ENCODE results near the gene SNX3. TPM values are rescaled to one million over a fixed set of nuclear protein-coding genes. Genes with fewer than 3 reads are reported as not detected.
"Not testable (repeated sequence)": the region's sequence is repeated elsewhere in the genome, so short reads cannot be mapped to it uniquely, and the experiment has no call there.

SNX3 gene
- total RNA-seq, 1 donor from 2014 or later, result 93.1 TPM

GRCh38 chr6:108275976-108276375, 15.1 kb upstream of the SNX3 start:
- no peak for DNase-seq (ENCODE audit: extremely low spot score, unreplicated experiment)
- Mint-ChIP-seq H3K27ac (no peak overlapping the region), H3K36me3 (no peaks in the 10 kb centered on the region), H3K4me3 (no peak overlapping the region), H3K4me1 (ENCODE audit: unreplicated experiment) (peaks cover 5% of the 10 kb centered on the region), H3K27me3 (no peaks in the 10 kb centered on the region), H3K9me3 (no peaks in the 10 kb centered on the region)
- no peak for TF ChIP-seq CTCF (conservative IDR thresholded peaks at IDR 0.05)

- TF ChIP-seq CTCF (conservative IDR thresholded peaks at IDR 0.05), result no peak
- no peaks in the 10 kb centered on the region for H3K9me3 Mint-ChIP-seq
- peaks cover 5% of the 10 kb centered on the region for H3K4me1 Mint-ChIP-seq (ENCODE audit: unreplicated experiment)
- H3K27me3 Mint-ChIP-seq, result no peaks in the 10 kb centered on the region
- H3K36me3 Mint-ChIP-seq, result no peaks in the 10 kb centered on the region
- DNase-seq (ENCODE audit: extremely low spot score, unreplicated experiment), result no peak
- no peak overlapping the region for H3K4me3 Mint-ChIP-seq
- no peak overlapping the region for H3K27ac Mint-ChIP-seq
Measured at GRCh38 chr6:108274546-108274945, 13.7 kb upstream of the SNX3 start.

GRCh38 chr6:108269955-108270354, 9.1 kb upstream of the SNX3 start:
- H3K4me1 Mint-ChIP-seq (ENCODE audit: unreplicated experiment); H3K9me3 Mint-ChIP-seq; H3K27me3 Mint-ChIP-seq; DNase-seq (ENCODE audit: extremely low spot score, unreplicated experiment); H3K4me3 Mint-ChIP-seq; H3K36me3 Mint-ChIP-seq; H3K27ac Mint-ChIP-seq: not testable (repeated sequence)

GRCh38 chr6:108268845-108269244, 8.0 kb upstream of the SNX3 start:
- H3K4me1 Mint-ChIP-seq (ENCODE audit: unreplicated experiment), result no peaks in the 10 kb centered on the region
- no peaks in the 10 kb centered on the region for H3K27me3 Mint-ChIP-seq
- H3K27ac Mint-ChIP-seq, result no peak overlapping the region
- no peaks in the 10 kb centered on the region for H3K36me3 Mint-ChIP-seq
- no peak overlapping the region for H3K4me3 Mint-ChIP-seq
- no peaks in the 10 kb centered on the region for H3K9me3 Mint-ChIP-seq
- DNase-seq (ENCODE audit: extremely low spot score, unreplicated experiment), result no peak
- TF ChIP-seq CTCF (conservative IDR thresholded peaks at IDR 0.05), result no peak

- Mint-ChIP-seq H3K9me3 (no peaks in the 10 kb centered on the region), H3K4me1 (ENCODE audit: unreplicated experiment) (peaks cover 5% of the 10 kb centered on the region), H3K36me3 (no peaks in the 10 kb centered on the region), H3K27ac (no peak overlapping the region), H3K4me3 (no peak overlapping the region), H3K27me3 (no peaks in the 10 kb centered on the region)
- no peak for DNase-seq (ENCODE audit: extremely low spot score, unreplicated experiment)
- TF ChIP-seq CTCF (conservative IDR thresholded peaks at IDR 0.05), result no peak
Measured at GRCh38 chr6:108263371-108263770, 2.5 kb upstream of the SNX3 start.

- Mint-ChIP-seq H3K4me1 (ENCODE audit: unreplicated experiment) (peaks cover 11% of the 10 kb centered on the region), H3K4me3 (peak overlapping the region; percentile 95), H3K27me3 (no peaks in the 10 kb centered on the region), H3K27ac (peak overlapping the region; percentile 89), H3K9me3 (no peaks in the 10 kb centered on the region), H3K36me3 (peaks cover 4% of the 10 kb centered on the region)
- TF ChIP-seq CTCF (conservative IDR thresholded peaks at IDR 0.05), result no peak
- peak; percentile 73 for DNase-seq (ENCODE audit: extremely low spot score, unreplicated experiment)
Measured at GRCh38 chr6:108260126-108260808, 573 bp downstream of the SNX3 start.
